ENCODE results near the gene UBALD1.
"Not testable (repeated sequence)": the region's sequence is repeated elsewhere in the genome, so short reads cannot be mapped to it uniquely, and the experiment has no call there.

The UBALD1 gene

DNA sequence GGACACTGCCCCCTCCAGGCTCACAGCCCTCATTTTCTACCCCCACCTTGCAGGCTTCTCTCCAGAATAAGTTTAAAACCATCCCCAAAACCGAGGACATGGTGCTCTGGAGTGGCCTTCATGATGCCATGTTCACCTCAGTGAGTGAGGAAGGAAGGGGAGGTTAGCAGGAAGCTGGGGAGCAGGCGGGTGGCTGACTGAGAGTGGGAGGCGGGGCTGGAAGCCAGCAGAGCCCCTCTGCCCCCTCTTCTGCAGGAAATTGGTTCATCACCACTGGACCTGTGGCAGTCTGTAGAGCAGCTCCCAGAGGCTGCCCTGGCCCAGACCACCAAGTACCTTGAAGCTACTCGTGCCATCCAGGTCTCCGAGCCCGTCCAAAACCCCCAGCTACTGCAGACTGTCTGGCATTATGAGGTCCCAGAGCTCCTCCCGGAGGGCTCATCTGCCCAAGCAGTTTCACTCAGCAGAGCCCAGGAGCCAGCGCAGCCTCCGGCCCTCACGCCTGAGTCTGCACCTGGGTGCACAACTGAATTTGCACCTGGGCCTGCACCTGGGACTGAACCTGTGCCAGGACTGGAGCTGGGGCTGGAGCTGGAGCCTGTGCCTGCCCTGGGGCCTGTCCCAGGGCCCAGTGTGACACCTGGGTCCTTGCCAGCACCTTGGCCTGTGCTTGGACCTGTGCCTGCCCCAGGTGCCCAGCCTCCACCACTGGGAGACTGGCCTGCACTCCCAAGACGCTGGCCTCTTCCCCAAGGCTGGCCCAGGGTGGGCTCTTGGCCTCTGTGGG, 39.6 kb downstream of the UBALD1 start:
- no peak overlapping the region for H3K4me3 ChIP-seq (replicated peaks; ENCODE audit: low read depth, low read length)
- DNase-seq (ENCODE audit: extremely low read depth, low read depth), result no peak
- TF ChIP-seq, protein P1, sequence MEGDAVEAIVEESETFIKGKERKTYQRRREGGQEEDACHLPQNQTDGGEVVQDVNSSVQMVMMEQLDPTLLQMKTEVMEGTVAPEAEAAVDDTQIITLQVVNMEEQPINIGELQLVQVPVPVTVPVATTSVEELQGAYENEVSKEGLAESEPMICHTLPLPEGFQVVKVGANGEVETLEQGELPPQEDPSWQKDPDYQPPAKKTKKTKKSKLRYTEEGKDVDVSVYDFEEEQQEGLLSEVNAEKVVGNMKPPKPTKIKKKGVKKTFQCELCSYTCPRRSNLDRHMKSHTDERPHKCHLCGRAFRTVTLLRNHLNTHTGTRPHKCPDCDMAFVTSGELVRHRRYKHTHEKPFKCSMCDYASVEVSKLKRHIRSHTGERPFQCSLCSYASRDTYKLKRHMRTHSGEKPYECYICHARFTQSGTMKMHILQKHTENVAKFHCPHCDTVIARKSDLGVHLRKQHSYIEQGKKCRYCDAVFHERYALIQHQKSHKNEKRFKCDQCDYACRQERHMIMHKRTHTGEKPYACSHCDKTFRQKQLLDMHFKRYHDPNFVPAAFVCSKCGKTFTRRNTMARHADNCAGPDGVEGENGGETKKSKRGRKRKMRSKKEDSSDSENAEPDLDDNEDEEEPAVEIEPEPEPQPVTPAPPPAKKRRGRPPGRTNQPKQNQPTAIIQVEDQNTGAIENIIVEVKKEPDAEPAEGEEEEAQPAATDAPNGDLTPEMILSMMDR (IDR thresholded peaks at IDR 0.05; ENCODE audit: low read depth, low read length, missing control alignments), result no peak

DNA sequence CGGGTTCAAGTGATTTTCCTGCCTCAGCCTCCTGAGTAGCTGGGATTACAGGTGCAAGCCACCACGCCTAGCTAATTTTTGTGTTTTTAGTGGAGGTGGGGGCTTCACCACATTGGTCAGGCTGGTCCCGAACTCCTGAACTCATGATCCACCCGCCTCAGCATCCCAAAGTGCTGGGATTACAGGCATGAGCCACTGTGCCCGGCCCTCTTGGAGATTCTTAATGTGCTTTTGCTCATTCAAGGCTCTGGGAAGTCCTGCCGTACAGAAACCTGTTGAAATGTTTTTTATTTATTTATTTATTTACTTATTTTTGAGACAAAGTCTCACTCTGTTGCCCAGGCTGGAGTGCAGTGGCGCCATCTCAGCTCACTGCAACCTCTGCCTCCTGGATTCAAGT, 40.8 kb downstream of the UBALD1 start:
- H3K4me3 ChIP-seq (replicated peaks; ENCODE audit: low read depth, low read length); DNase-seq (ENCODE audit: extremely low read depth, low read depth): not testable (repeated sequence)

DNA sequence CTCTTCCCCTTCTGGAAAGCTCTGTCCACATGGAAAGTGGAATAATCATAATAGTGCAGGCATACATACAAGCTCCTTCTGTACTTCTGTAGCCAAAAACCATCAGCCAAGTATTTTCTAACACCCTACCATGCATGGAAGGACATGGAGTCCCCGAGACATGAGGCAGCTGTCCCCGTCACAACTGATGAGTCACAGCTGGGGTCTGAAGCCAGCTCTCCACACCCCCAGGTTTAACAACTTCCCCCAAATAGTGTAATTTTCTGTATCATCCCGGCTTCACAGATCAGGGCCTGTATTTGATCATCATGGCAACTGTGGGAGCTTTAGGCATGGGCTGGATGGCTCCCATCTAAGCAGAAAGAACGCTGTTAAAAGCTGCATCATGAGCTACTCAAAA, 42.0 kb downstream of the UBALD1 start:
- no peak for DNase-seq (ENCODE audit: extremely low read depth, low read depth)
- TF ChIP-seq, protein P1 (IDR thresholded peaks at IDR 0.05; ENCODE audit: low read depth, low read length, missing control alignments), result no peak
- no peak overlapping the region for H3K4me3 ChIP-seq (replicated peaks; ENCODE audit: low read depth, low read length)

DNA sequence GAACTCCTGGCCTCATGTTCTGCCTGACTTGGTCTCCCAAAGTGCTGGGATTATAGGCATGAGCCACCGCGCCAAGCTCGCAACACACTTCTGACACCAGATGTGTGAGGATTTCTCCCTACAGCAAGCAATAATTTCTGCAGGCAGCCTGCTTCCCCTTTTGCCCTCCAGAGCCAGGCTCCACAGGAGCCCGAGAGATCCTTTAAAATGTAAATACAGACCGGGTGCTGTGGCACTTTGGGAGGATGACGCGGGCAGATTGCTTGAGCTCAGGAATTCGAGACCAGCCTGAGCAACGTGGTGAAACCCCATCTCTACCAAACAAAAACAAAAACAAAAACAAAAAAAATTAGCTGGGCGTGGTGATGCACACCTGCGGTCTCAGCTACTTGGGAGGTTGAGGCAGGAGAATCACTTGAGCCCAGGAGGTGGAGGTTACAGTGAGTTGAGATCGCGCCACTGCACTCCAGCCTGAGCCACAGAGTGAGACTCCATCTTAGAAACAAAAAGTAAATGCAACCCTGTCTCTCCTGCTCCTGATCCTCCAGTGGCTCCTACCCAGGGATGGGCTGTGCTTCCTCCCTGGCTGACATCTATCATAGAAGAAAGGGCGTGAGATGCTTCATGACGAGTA, 43.9 kb downstream of the UBALD1 start:
- no peak for DNase-seq (ENCODE audit: extremely low read depth, low read depth)
- H3K4me3 ChIP-seq (replicated peaks; ENCODE audit: low read depth, low read length), result no peak overlapping the region
- TF ChIP-seq, protein P1 (IDR thresholded peaks at IDR 0.05; ENCODE audit: low read depth, low read length, missing control alignments), result no peak

DNA sequence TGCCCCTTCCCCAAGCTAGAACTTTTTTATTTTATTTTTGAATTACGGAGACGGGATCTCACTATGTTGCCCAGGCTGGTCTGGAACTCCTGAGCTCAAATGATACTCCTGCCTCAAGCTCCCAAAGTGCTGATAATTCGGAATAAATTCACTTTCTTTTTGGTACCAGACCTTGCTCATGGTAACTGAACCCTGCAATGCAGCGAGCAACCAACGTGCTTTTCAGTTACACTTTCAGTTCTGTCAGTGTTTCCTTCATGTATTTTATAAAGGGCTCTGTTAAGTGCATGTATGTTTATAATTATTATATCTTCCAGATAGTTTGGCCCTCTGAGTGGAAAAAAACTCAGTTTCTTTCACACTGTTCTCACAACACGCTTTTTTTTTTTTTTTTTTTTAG, 44.6 kb downstream of the UBALD1 start:
- TF ChIP-seq, protein P1 (IDR thresholded peaks at IDR 0.05; ENCODE audit: low read depth, low read length, missing control alignments), result no peak
- H3K4me3 ChIP-seq (replicated peaks; ENCODE audit: low read depth, low read length), result no peak overlapping the region
- no peak for DNase-seq (ENCODE audit: extremely low read depth, low read depth)

DNA sequence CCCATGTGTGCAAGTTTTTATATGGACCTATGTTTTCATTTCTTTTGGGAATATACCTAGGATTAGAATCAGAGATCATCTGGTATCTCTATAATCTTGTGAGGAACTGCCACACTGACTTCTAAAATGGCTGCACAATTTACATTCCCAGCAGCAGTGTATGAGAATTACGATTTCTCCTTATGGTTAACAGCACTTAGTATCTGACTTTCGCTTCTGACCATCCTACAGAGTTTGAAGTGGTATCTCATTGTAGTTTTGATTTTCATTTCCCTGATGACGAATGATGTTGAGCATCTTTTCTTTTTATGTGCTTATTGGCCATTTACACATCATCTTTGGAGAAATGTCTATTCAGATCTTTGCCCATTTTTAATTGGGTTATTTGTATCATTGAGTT, 48.5 kb downstream of the UBALD1 start:
- DNase-seq (ENCODE audit: extremely low read depth, low read depth), result no peak
- no peak overlapping the region for H3K4me3 ChIP-seq (replicated peaks; ENCODE audit: low read depth, low read length)
- TF ChIP-seq, protein P1 (IDR thresholded peaks at IDR 0.05; ENCODE audit: low read depth, low read length, missing control alignments), result no peak

DNA sequence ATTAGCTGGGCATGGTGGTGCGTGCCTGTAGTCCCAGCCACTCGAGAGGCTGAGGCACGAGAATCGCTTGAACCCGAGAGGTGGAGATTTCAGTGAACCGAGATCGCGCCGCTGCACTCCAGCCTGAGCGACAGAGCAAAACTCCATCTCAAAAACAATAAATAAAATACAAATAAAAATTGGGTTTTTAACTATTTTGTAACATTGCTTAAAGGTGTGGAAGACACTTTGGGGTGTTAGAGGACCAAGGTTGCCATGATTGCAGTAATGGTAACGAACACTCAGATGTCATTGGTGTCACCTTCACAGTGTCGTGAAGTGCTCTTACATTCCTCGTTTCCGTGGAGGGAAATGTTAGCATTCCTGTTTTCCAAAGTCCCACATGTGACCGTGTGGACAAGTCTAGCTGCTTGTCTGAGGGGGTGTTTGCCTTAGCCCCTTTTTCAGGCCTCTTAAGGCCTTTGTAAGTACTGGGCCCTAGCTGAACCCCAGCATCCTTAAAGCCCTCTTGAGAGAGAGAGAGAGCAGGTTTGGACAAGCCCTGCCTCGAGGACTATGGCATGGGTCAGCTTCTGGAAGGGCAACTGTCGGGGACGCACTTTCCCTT, 49.9 kb downstream of the UBALD1 start:
- TF ChIP-seq, protein P1 (IDR thresholded peaks at IDR 0.05; ENCODE audit: low read depth, low read length, missing control alignments), result no peak

More for the DNA sequence above, 49.9 kb downstream of the UBALD1 start:
- H3K4me3 ChIP-seq (replicated peaks; ENCODE audit: low read depth, low read length), result no peak overlapping the region
- no peak for DNase-seq (ENCODE audit: extremely low read depth, low read depth)
